B cell (primary cell): Measurements from ENCODE around the gene DNAJB1. TPM values are rescaled to one million over a fixed set of nuclear protein-coding genes. Genes with fewer than 3 reads are reported as not detected.

Experiments
- ATAC-seq: fragments of 200-7000 bp; cut with Tn5 transposase; one replicate; pipeline ENCODE4 v1.10.0; 2021; ENCODE audit warnings: low read depth, mild to moderate bottlenecking, moderate number of reproducible peaks, moderate library complexity
- CTCF ChIA-PET: fragments of 350-600 bp; sonication (Branson Sonifier 250); formaldehyde crosslinking; loops from one replicate; lab custom pipeline; 2021; ENCODE audit warnings: antibody characterized with exemption, inconsistent platforms; lab: Charles Lee
- POLR2A ChIA-PET: fragments of 350-600 bp; sonication (Branson Sonifier 250); formaldehyde crosslinking; loops from one replicate; lab custom pipeline; 2021; ENCODE audit warnings: antibody characterized with exemption; lab: Charles Lee
- DNase-seq: peaks from one replicate; pipeline ENCODE4 v3.0.0; 2013
- H2AFZ ChIP-seq: 2 replicates; pipeline ENCODE4 v1.6.1; 2012; ENCODE audit warnings: mild to moderate bottlenecking, low read depth, low read length; ENCODE audit not compliant: insufficient read depth, poor library complexity, severe bottlenecking
- H3K27ac ChIP-seq, 2 donors: 1 replicate in 1 of 2; 2 replicates in 1 of 2; pipeline ENCODE4 v1.5.1; 2012 to 2013; ENCODE audit warnings: low read length in 2 of 2, mild to moderate bottlenecking in 2 of 2, moderate library complexity in 1 of 2
- H3K27me3 ChIP-seq, 4 experiments: fragments of 200-600 bp in 1 of 4; sonication (generic) in 1 of 4; replicated peaks in 1 of 4; 1 replicate in 2 of 4; 2 replicates in 2 of 4; pipeline versions ENCODE4 v1.6.1 to v1.7.0; 2013 to 2016; ENCODE audit warnings: low read length in 3 of 4, mild to moderate bottlenecking in 2 of 4, mixed read lengths in 1 of 4, moderate library complexity in 1 of 4; ENCODE audit not compliant: insufficient read depth in 4 of 4, control insufficient read depth in 3 of 4; ENCODE audit errors: control extremely low read depth in 1 of 4
- H3K36me3 ChIP-seq, 2 experiments: replicated peaks in 1 of 2; 1 replicate in 1 of 2; 2 replicates in 1 of 2; pipeline versions ENCODE4 v1.6.1 to v1.7.1; 2013; ENCODE audit warnings: low read length in 1 of 2; ENCODE audit not compliant: insufficient read depth in 2 of 2, control insufficient read depth in 1 of 2; ENCODE audit errors: control extremely low read depth in 1 of 2, extremely low read depth in 1 of 2
- H3K4me1 ChIP-seq, 2 donors: fragments of 200-600 bp in 1 of 2; sonication (generic) in 1 of 2; 1 replicate in 1 of 2; 2 replicates in 1 of 2; pipeline versions ENCODE4 v1.5.1 to v1.6.1; 2013 to 2017; ENCODE audit warnings: low read length in 2 of 2; ENCODE audit not compliant: control insufficient read depth in 2 of 2, insufficient read depth in 2 of 2
- H3K4me2 ChIP-seq: replicated peaks from 2 replicates; pipeline ENCODE3; 2012; ENCODE audit warnings: mild to moderate bottlenecking, low read depth, low read length; ENCODE audit not compliant: poor library complexity, severe bottlenecking
- H3K4me3 ChIP-seq, 5 experiments: fragments of 200-600 bp in 1 of 5; sonication (generic) in 1 of 5; 1 replicate in 3 of 5; 2 replicates in 2 of 5; pipeline versions ENCODE4 v1.5.1 to v1.7.0; 2011 to 2016; ENCODE audit warnings: low read length in 4 of 5, mild to moderate bottlenecking in 4 of 5, low read depth in 2 of 5, control low read depth in 1 of 5, moderate library complexity in 1 of 5; ENCODE audit not compliant: insufficient read depth in 1 of 5; ENCODE audit errors: control extremely low read depth in 1 of 5, extremely low read depth in 1 of 5
- H3K79me2 ChIP-seq: fragments of 200-600 bp; sonication (generic); one replicate; pipeline ENCODE4 v1.6.0; 2016; ENCODE audit warnings: low read length; ENCODE audit not compliant: control insufficient read depth, insufficient read depth
- H3K9ac ChIP-seq: fragments of 200-600 bp; sonication (generic); 2 replicates; pipeline ENCODE4 v1.6.1; 2017; ENCODE audit warnings: mild to moderate bottlenecking, low read length, moderate library complexity
- H3K9me3 ChIP-seq, 3 donors: one replicate each; pipeline versions ENCODE4 v1.6.1 to v1.7.1; 2013; ENCODE audit warnings: low read length in 2 of 3; ENCODE audit not compliant: control insufficient read depth in 2 of 3, insufficient read depth in 1 of 3; ENCODE audit errors: control extremely low read depth in 1 of 3
- H4K20me1 ChIP-seq: 2 replicates; pipeline ENCODE4 v1.6.0; 2012; ENCODE audit warnings: mild to moderate bottlenecking, low read length; ENCODE audit not compliant: insufficient read depth, control insufficient read depth, poor library complexity, severe bottlenecking
- H3K27ac Mint-ChIP-seq: one replicate; pipeline ENCODE4 v1.8.0; 2021; ENCODE audit warnings: mixed read lengths
- H3K27me3 Mint-ChIP-seq: one replicate; pipeline ENCODE4 v1.8.0; 2021; ENCODE audit warnings: mixed read lengths
- H3K4me1 Mint-ChIP-seq: one replicate; pipeline ENCODE4 v1.8.0; 2021; ENCODE audit warnings: mixed read lengths
- H3K4me3 Mint-ChIP-seq: one replicate; pipeline ENCODE4 v1.8.0; 2021; ENCODE audit warnings: mixed read lengths
- H3K9me3 Mint-ChIP-seq: one replicate; pipeline ENCODE4 v1.8.0; 2022; ENCODE audit warnings: mixed read lengths; ENCODE audit not compliant: insufficient read depth
- CTCF ChIP-seq: fragments of 200-600 bp; IDR thresholded peaks from one replicate; pipeline ENCODE4 v1.8.0; 2022; ENCODE audit warnings: antibody characterized with exemption, mild to moderate bottlenecking
- EZH2 ChIP-seq: IDR thresholded peaks from 2 replicates; pipeline ENCODE4 v1.6.1; 2012; ENCODE audit warnings: borderline replicate concordance, low read depth, mild to moderate bottlenecking, moderate library complexity, low read length; ENCODE audit not compliant: insufficient read depth, poor library complexity, severe bottlenecking
- WGBS: methylation state at CpG from one replicate; pipeline ENCODE4 v1.1.5; 2013; ENCODE audit warnings: missing lambda C conversion rate; ENCODE audit not compliant: insufficient coverage; 5-methylcytosine and 5-hydroxymethylcytosine counted together
- intact Hi-C: fragments of 100-400 bp; cut with micrococcal nuclease; formaldehyde crosslinking; loops from one replicate; pipeline ENCODE4 v1.10.0; 2022
- polyA plus RNA-seq: library from polyadenylated mRNA; depleted of rRNA; stranded (reverse); fragments of >200 nt; gene quantifications from 2 replicates; pipeline ENCODE4 v1.2.3, GENCODE V29; 2012
- total RNA-seq, 2 donors: library from RNA; stranded (reverse); fragments of 120-200 nt in 1 of 2; gene quantifications; 1 replicate in 1 of 2; 2 replicates in 1 of 2; pipeline versions ENCODE4 v1.2.3 to v1.2.4, GENCODE V29; 2013 to 2022

Gene DNAJB1
- total and polyA plus RNA-seq, 2 donors (not counting 1 experiment from before 2014, with no cell fraction given), result 72.8 to 194 TPM

GRCh38 chr19:14494411-14494810 lies 23.8 kb downstream of the DNAJB1 start:
- H3K9me3 ChIP-seq, result peaks cover 0 to 4% (median 0%) of the 10 kb centered on the region in 3 donors
- H3K36me3 ChIP-seq, result no peaks in the 10 kb centered on the region
- DNase-seq (no peak), ATAC-seq (no peak)
- Mint-ChIP-seq H3K27ac (peak overlapping the region; percentile 74), H3K9me3 (no peaks in the 10 kb centered on the region), H3K27me3 (no peaks in the 10 kb centered on the region), H3K4me1 (peaks cover 14% of the 10 kb centered on the region), H3K4me3 (peak overlapping the region; percentile 86)
- 90% methylated on average over 3 of the region's 4 CpGs for WGBS
- H3K27me3 ChIP-seq, result no peaks in the 10 kb centered on the region
- H3K79me2 ChIP-seq, result no peaks in the 10 kb centered on the region
- H2AFZ ChIP-seq, result no peak overlapping the region
- POLR2A ChIA-PET, result interaction anchor here (0.6 kb wide), 1 partner anchor 10 kb away, joined by 16 read pairs; no protein-coding TSS in a partner anchor
- no peak overlapping the region for H3K4me2 ChIP-seq
- CTCF ChIA-PET, result interaction anchor here (1.3 to 1.6 kb wide), 2 partner anchors 13 to 15 kb away, joined by 4 to 5 read pairs; no protein-coding TSS in a partner anchor
- H3K4me1 ChIP-seq, result peaks cover 6 to 16% of the 10 kb centered on the region in 2 donors
- H4K20me1 ChIP-seq, result no peaks in the 10 kb centered on the region
- no peak overlapping the region for H3K4me3 ChIP-seq
- H3K9ac ChIP-seq, result no peak overlapping the region
- intact Hi-C loops, result no loop called here
- TF ChIP-seq CTCF, result no peak
- no peak for TF ChIP-seq EZH2
- no peak overlapping the region for H3K27ac ChIP-seq

GRCh38 chr19:14492756-14493337 lies 25.4 kb downstream of the DNAJB1 start:
- Histone ChIP-seq H3K4me3 (no peak overlapping the region), H2AFZ (no peak overlapping the region), H3K4me2 (no peak overlapping the region), H3K9me3 (peaks cover 0 to 4% (median 0%) of the 10 kb centered on the region in 3 donors), H3K36me3 (no peaks in the 10 kb centered on the region), H3K4me1 (peaks cover 6 to 16% of the 10 kb centered on the region in 2 donors), H3K27ac (no peak overlapping the region), H3K27me3 (no peaks in the 10 kb centered on the region), H4K20me1 (no peaks in the 10 kb centered on the region), H3K9ac (no peak overlapping the region), H3K79me2 (no peaks in the 10 kb centered on the region)
- no peak overlapping the region for H3K27ac Mint-ChIP-seq
- 95% methylated on average over 3 of the region's 5 CpGs for WGBS
- ChIA-PET POLR2A (no interaction called here), CTCF (interaction anchor here (0.9 kb wide), 1 partner anchor 11 kb away, joined by 4 read pairs; no protein-coding TSS in a partner anchor)
- intact Hi-C loops, result no loop called here
- H3K4me1 Mint-ChIP-seq, result peaks cover 14% of the 10 kb centered on the region
- TF ChIP-seq EZH2 (no peak), CTCF (no peak)
- DNase-seq, result no peak
- no peaks in the 10 kb centered on the region for H3K27me3 Mint-ChIP-seq
- no peak for ATAC-seq
- H3K4me3 Mint-ChIP-seq, result no peak overlapping the region
- H3K9me3 Mint-ChIP-seq, result no peaks in the 10 kb centered on the region
